Activated T-cell treated with anti-CD3 and anti-CD28 coated beads for 48 hours (primary cell): Measurements from ENCODE around the gene NELL1.

Experiments used
- DNase-seq: peaks from one replicate; pipeline ENCODE4 v3.0.0-alpha.2; 2020; ENCODE audit warnings: low read depth

Gene NELL1

GRCh38 chr11:21350613-21351012 lies 681.2 kb downstream of the NELL1 start:
- DNase-seq = no peak

- DNase-seq = no peak
Observed at GRCh38 chr11:21353425-21353824, 684.0 kb downstream of the NELL1 start.

- no peak for DNase-seq
Observed at GRCh38 chr11:21364866-21365624, 695.7 kb downstream of the NELL1 start.

- DNase-seq = no peak
Observed at GRCh38 chr11:21369947-21370346, 700.6 kb downstream of the NELL1 start.

GRCh38 chr11:21371044-21371443 lies 701.7 kb downstream of the NELL1 start:
- no peak for DNase-seq

GRCh38 chr11:21372672-21373071 lies 703.3 kb downstream of the NELL1 start:
- no peak for DNase-seq

GRCh38 chr11:21374376-21374775 lies 705.0 kb downstream of the NELL1 start:
- DNase-seq = no peak

- DNase-seq = no peak
Observed at GRCh38 chr11:21385669-21386440, 716.5 kb downstream of the NELL1 start.

GRCh38 chr11:21390430-21390829 lies 721.0 kb downstream of the NELL1 start:
- DNase-seq = no peak

- DNase-seq = no peak
Observed at GRCh38 chr11:21396342-21397008, 727.1 kb downstream of the NELL1 start.

GRCh38 chr11:21398195-21398594 lies 728.8 kb downstream of the NELL1 start:
- no peak for DNase-seq

GRCh38 chr11:21401496-21401895 lies 732.1 kb downstream of the NELL1 start:
- no peak for DNase-seq

GRCh38 chr11:21402274-21402673 lies 732.9 kb downstream of the NELL1 start:
- DNase-seq = no peak

GRCh38 chr11:21403069-21403468 lies 733.7 kb downstream of the NELL1 start:
- no peak for DNase-seq

GRCh38 chr11:21405422-21405821 lies 736.0 kb downstream of the NELL1 start:
- DNase-seq = no peak

- DNase-seq = no peak
Observed at GRCh38 chr11:21410513-21410912, 741.1 kb downstream of the NELL1 start.

- DNase-seq = no peak
Observed at GRCh38 chr11:21411104-21411503, 741.7 kb downstream of the NELL1 start.

- DNase-seq = no peak
Observed at GRCh38 chr11:21411597-21411996, 742.2 kb downstream of the NELL1 start.

- no peak for DNase-seq
Observed at GRCh38 chr11:21412652-21413383, 743.4 kb downstream of the NELL1 start.

GRCh38 chr11:21414953-21415352 lies 745.6 kb downstream of the NELL1 start:
- no peak for DNase-seq

GRCh38 chr11:21415606-21416005 lies 746.2 kb downstream of the NELL1 start:
- DNase-seq = no peak

- no peak for DNase-seq
Observed at GRCh38 chr11:21421711-21422329, 752.4 kb downstream of the NELL1 start.
